Pancreas (tissue), 10 donors: ENCODE results near the gene FERMT3. TPM values are rescaled to one million over a fixed set of nuclear protein-coding genes. Genes with fewer than 3 reads are reported as not detected.

Source experiments
- ATAC-seq, 4 donors: fragments of 200-7000 bp; cut with Tn5 transposase; one replicate each; pipeline versions ENCODE4 v1.8.0 to v1.9.1; 2020; ENCODE audit warnings: mild to moderate bottlenecking in 4 of 4, moderate library complexity in 4 of 4
- DNase-seq, 6 donors: peaks; one replicate each; pipeline ENCODE4 v3.0.0-alpha.2; 2020
- FAIRE-seq: peaks from 2 replicates; lab custom pipeline; 2012; peaks lifted over from hg19 to GRCh38; lab: Jason Lieb, UNC
- H3K27ac ChIP-seq, 4 donors: fragments of 200-600 bp; sonication (generic); 1 replicate in 3 of 4; 2 replicates in 1 of 4; pipeline versions ENCODE4 v1.5.0 to v1.8.0; 2020
- H3K27me3 ChIP-seq, 4 donors: fragments of 200-600 bp; one replicate each; pipeline ENCODE4 v1.8.0; 2021
- H3K36me3 ChIP-seq, 3 donors: fragments of 200-600 bp; sonication (generic) in 1 of 3; one replicate each; pipeline versions ENCODE4 v1.5.0 to v1.8.0; 2020 to 2021
- H3K4me1 ChIP-seq, 3 donors: fragments of 200-600 bp; one replicate each; pipeline ENCODE4 v1.8.0; 2021
- H3K4me3 ChIP-seq, 4 donors: fragments of 200-600 bp; sonication (generic) in 2 of 4; one replicate each; pipeline versions ENCODE4 v1.5.0 to v1.8.0; 2020 to 2021
- H3K9me3 ChIP-seq, 4 donors: fragments of 200-600 bp; one replicate each; pipeline ENCODE4 v1.8.0; 2021
- CTCF ChIP-seq, 4 donors: fragments of 200-600 bp; sonication (generic) in 3 of 4; IDR thresholded peaks; one replicate each; pipeline versions ENCODE4 v1.5.0 to v1.8.0; 2021; ENCODE audit warnings: antibody characterized with exemption in 4 of 4
- WGBS, 2 donors: extraction: QIAGEN DNeasy Blood & Tissue Kit; methylation state at CpG; one replicate each; pipeline ENCODE4 v1.1.7; 2013; 5-methylcytosine and 5-hydroxymethylcytosine counted together
- intact Hi-C, 3 donors: fragments of 100-400 bp; cut with DNase I; formaldehyde crosslinking; loops; one replicate each; pipeline versions ENCODE4 v1.11.1 to v1.14.2; 2022
- polyA plus RNA-seq, 2 donors: library from polyadenylated mRNA; stranded (reverse); fragments of 200-250 nt; gene quantifications; one replicate each; pipeline ENCODE4 v1.2.3, GENCODE V29; 2013
- total RNA-seq, 6 donors: library from RNA; stranded (reverse); fragmentation: NEBNext Ultra II Directional in 4 of 6; extraction: Animal tissue kit (Norgen Biotek cat#: 25700) in 4 of 6; gene quantifications; one replicate each; pipeline versions ENCODE4 v1.2.1 to v1.2.4, GENCODE V29; 2021 to 2023
- donor health status: healthy with polysubstance abuse.
- donor health status: DM: no; HTN: no; CAD: no; lungs with moderate emphysema.
- donor health status: DM: no; HTN: no; CAD: no.
- donor health status: control.
- donor health status: control.
- donor health status: Bipolar disorder and iron deficiency.
- donor health status: DM: yes; HTN: yes; CAD: no.
- donor health status: DM: no; HTN: no; CAD: no.
- donor health status: DM: no; HTN: no; CAD: no.
- donor health status: DM: yes; HTN: yes; CAD: no.

Gene FERMT3
- total and polyA plus RNA-seq, 8 donors = 1.9 to 16.3 (median 9.1) TPM

- no peaks in the 10 kb centered on the region for H3K9me3 ChIP-seq
- peaks cover 0 to 3% (median 0%) of the 10 kb centered on the region in 3 donors for H3K4me1 ChIP-seq
- DNase-seq = peak; percentile 79 to 92 (median 87)
- peaks cover 4 to 34% (median 15%) of the 10 kb centered on the region in 3 donors for H3K36me3 ChIP-seq
- peak; percentile 27 to 48 (median 42) for TF ChIP-seq CTCF (IDR thresholded peaks at IDR 0.05)
- ATAC-seq = peak; percentile 79 to 87 (median 82)
- H3K4me3 ChIP-seq = no peak overlapping the region
- peak overlapping the region in 1 of 4 donors; percentile 4 for H3K27ac ChIP-seq
- H3K27me3 ChIP-seq = no peaks in the 10 kb centered on the region
- no peak for FAIRE-seq
- 23 to 27% methylated on average over 7 of the region's 7 CpGs for WGBS, 2 donors
- intact Hi-C loops = loop anchor here in 1 of 3 donors (10.0 kb wide), 1 partner anchor 90 kb away; the partner anchor contains the start of gene KCNK4
Observed at GRCh38 chr11:64204464-64204989, 2.0 kb upstream of the FERMT3 start.

- DNase-seq (peak in 4 of 6 donors; percentile 36 to 74 (median 54)), ATAC-seq (peak in 3 of 4 donors; percentile 17 to 37 (median 35)), FAIRE-seq (no peak)
- Histone ChIP-seq H3K4me3 (peak overlapping the region in 1 of 4 donors; percentile 40), H3K27me3 (no peaks in the 10 kb centered on the region), H3K27ac (peak overlapping the region in 3 of 4 donors; percentile 22 to 75 (median 68)), H3K4me1 (peaks cover 0 to 3% (median 0%) of the 10 kb centered on the region in 3 donors), H3K9me3 (no peaks in the 10 kb centered on the region), H3K36me3 (peaks cover 0 to 17% (median 15%) of the 10 kb centered on the region in 3 donors)
- 78 to 79% methylated on average over 28 to 30 of the region's 30 CpGs for WGBS, 2 donors
- TF ChIP-seq CTCF (IDR thresholded peaks at IDR 0.05) = no peak
- intact Hi-C loops = loop anchor here in 2 of 3 donors (5.0 to 10.0 kb wide), 3 partner anchors 55 to 87 kb away; partner anchors contain the start of gene KCNK4 (in 2 of the 2)
Observed at GRCh38 chr11:64207256-64208085, 950 bp downstream of the FERMT3 start.

GRCh38 chr11:64208086-64208795 lies 1.7 kb downstream of the FERMT3 start:
- TF ChIP-seq CTCF (IDR thresholded peaks at IDR 0.05) = no peak
- WGBS, 2 donors = 89 to 91% methylated on average over 23 of the region's 23 CpGs
- FAIRE-seq (no peak), DNase-seq (peak in 2 of 6 donors; percentile 13 to 58), ATAC-seq (no peak)
- peak overlapping the region in 3 of 4 donors; percentile 22 to 75 (median 68) for H3K27ac ChIP-seq
- intact Hi-C loops = loop anchor here in 2 of 3 donors (5.0 to 10.0 kb wide), 3 partner anchors 54 to 87 kb away; partner anchors contain the start of gene KCNK4 (in 2 of the 2)
- H3K36me3 ChIP-seq = peaks cover 0 to 10% (median 9%) of the 10 kb centered on the region in 3 donors
- H3K4me1 ChIP-seq = peaks cover 0 to 3% (median 0%) of the 10 kb centered on the region in 3 donors
- peak overlapping the region in 1 of 4 donors; percentile 40 for H3K4me3 ChIP-seq
- H3K27me3 ChIP-seq = no peaks in the 10 kb centered on the region
- no peaks in the 10 kb centered on the region for H3K9me3 ChIP-seq

- 88% methylated on average over 18 of the region's 18 CpGs for WGBS, 2 donors
- no peak overlapping the region for H3K4me3 ChIP-seq
Observed at GRCh38 chr11:64208796-64209562, 2.5 kb downstream of the FERMT3 start.

More at GRCh38 chr11:64208796-64209562, 2.5 kb downstream of the FERMT3 start:
- TF ChIP-seq CTCF (IDR thresholded peaks at IDR 0.05) = no peak
- intact Hi-C loops = loop anchor here in 2 of 3 donors (5.0 to 10.0 kb wide), 3 partner anchors 53 to 86 kb away; partner anchors contain the start of gene KCNK4 (in 2 of the 2)
- Histone ChIP-seq H3K36me3 (peaks cover 0 to 2% (median 2%) of the 10 kb centered on the region in 3 donors), H3K27me3 (no peaks in the 10 kb centered on the region), H3K27ac (no peak overlapping the region), H3K4me1 (peaks cover 0 to 3% (median 0%) of the 10 kb centered on the region in 3 donors), H3K9me3 (no peaks in the 10 kb centered on the region)
- ATAC-seq = no peak
- no peak for FAIRE-seq
- DNase-seq = peak in 2 of 6 donors; percentile 14 to 63
